Testis (tissue), 2 donors: ENCODE results near the gene FOXRED1.

ENCODE experiments used
- POLR2A ChIP-seq: fragments of 450-650 bp; IDR thresholded peaks from one replicate; pipeline ENCODE4 v1.6.1; 2017; ENCODE audit warnings: antibody characterized with exemption, mild to moderate bottlenecking, moderate library complexity
- TF ChIP-seq, protein P1 (sequence below), 3 experiments: fragments of 450-650 bp in 2 of 3; fragments of 200-600 bp in 1 of 3; sonication (generic) in 1 of 3; IDR thresholded peaks; one replicate each; pipeline ENCODE4 v1.5.1; 2016 to 2019; ENCODE audit warnings: antibody characterized with exemption in 3 of 3, mild to moderate bottlenecking in 2 of 3, moderate library complexity in 1 of 3

DNA sequence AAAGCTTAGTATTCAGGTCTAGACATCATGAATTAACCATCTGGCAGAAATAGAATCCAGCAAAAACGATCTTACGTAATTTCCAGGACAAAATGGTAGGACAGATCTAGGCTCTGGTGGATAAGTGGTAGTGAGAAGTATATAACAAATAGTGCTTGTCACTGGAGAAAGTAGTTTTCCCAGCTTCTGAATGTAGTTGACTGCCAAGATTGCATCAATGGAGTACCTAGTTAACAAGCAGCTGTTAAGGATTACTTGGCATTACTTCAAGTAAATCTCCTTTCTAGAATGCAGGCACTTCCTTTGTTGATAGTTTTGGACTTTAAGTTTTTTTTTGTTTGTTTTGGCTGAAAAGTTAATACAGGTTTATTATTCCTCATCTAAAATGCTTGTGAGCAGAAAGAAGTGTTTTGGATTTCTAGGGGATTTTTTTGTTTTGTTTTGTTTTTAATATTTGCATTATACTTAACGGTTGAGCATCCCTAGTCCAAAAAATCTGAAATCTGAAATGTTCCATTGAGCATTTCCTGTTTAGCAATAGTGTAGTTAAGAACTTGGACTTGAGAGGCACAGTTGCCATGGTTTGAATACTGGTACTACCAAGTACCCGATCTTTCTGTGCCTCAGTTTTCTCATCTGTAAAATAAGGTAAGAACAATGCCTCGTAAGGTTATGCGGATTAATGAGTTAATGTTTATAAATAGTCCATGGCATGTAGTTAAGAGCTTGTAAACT, 37.1 kb upstream of the FOXRED1 start:
- TF ChIP-seq, protein P1, sequence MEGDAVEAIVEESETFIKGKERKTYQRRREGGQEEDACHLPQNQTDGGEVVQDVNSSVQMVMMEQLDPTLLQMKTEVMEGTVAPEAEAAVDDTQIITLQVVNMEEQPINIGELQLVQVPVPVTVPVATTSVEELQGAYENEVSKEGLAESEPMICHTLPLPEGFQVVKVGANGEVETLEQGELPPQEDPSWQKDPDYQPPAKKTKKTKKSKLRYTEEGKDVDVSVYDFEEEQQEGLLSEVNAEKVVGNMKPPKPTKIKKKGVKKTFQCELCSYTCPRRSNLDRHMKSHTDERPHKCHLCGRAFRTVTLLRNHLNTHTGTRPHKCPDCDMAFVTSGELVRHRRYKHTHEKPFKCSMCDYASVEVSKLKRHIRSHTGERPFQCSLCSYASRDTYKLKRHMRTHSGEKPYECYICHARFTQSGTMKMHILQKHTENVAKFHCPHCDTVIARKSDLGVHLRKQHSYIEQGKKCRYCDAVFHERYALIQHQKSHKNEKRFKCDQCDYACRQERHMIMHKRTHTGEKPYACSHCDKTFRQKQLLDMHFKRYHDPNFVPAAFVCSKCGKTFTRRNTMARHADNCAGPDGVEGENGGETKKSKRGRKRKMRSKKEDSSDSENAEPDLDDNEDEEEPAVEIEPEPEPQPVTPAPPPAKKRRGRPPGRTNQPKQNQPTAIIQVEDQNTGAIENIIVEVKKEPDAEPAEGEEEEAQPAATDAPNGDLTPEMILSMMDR (IDR thresholded peaks at IDR 0.05), result no peak
- no peak for TF ChIP-seq POLR2A
